ENCODE measurements around the gene DAW1. TPM values are rescaled to one million over a fixed set of nuclear protein-coding genes. Genes with fewer than 3 reads are reported as not detected.
"Not testable (repeated sequence)": the region's sequence is repeated elsewhere in the genome, so short reads cannot be mapped to it uniquely, and the experiment has no call there.

The DAW1 gene
- total and polyA plus RNA-seq, 8 donors, result 0.25 TPM; not detected in 7

DNA sequence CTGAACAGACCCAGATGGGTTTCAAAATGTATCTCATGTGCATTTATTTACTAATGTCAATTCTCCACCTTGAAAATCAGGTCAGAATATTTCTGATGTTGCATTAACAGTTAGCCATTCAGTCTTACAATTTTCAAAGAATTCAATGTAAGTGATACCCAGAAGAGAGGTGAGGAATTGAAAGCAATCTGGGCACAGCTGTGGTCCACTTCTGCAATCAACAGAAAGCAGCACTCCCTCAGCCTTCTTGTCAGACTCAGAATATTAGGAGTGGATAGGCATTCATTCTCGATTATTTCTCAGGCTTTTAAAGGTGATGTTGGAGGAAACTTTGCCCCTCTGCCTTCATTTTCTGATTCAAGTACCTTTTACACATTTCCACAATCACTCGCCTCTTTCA, 42.1 kb upstream of the DAW1 start:
- intact Hi-C loops (cut with DNase I; ENCODE audit: low total_unique reads), result no loop called here
- H3K4me3 ChIP-seq, result no peak overlapping the region
- no peaks in the 10 kb centered on the region for H3K4me1 ChIP-seq
- no peak overlapping the region for H3K27ac ChIP-seq
- no peak for DNase-seq
- H3K9me3 ChIP-seq, result no peaks in the 10 kb centered on the region
- no peaks in the 10 kb centered on the region for H3K27me3 ChIP-seq
- H3K36me3 ChIP-seq, result no peaks in the 10 kb centered on the region
- 67 to 78% (median 77%) methylated on average over 2 of the region's 2 CpGs for WGBS, 5 donors
- TF ChIP-seq POLR2AphosphoS5 (IDR thresholded peaks at IDR 0.05), result no peak
- no peak for TF ChIP-seq EP300 (IDR thresholded peaks at IDR 0.05)
- no peak for TF ChIP-seq POLR2A (IDR thresholded peaks at IDR 0.05)
- TF ChIP-seq CTCF (IDR thresholded peaks at IDR 0.05), result no peak

DNA sequence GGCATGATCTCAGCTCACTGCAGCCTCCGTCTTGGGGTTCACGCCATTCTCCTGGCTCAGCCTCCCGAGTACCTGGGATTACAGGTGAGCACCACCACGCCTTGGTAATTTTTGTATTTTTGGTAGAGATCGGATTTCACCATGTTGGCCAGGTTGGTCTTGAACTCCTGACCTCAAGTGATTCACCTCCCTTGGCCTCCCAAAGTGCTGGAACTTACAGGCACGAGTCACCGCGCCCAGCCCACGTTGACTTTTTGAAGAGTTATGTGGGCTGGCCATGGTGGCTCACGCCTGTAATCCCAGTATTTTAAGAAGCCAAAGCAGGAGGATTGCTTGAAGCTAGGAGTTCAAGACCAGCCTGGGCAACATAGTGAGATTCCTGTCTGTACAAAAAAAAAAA, 37.0 kb upstream of the DAW1 start:
- Histone ChIP-seq H3K36me3 (no peaks in the 10 kb centered on the region), H3K4me1 (no peaks in the 10 kb centered on the region), H3K27ac (no peak overlapping the region), H3K4me3 (no peak overlapping the region), H3K9me3 (no peaks in the 10 kb centered on the region), H3K27me3 (no peaks in the 10 kb centered on the region)
- intact Hi-C loops (cut with DNase I; ENCODE audit: low total_unique reads), result no loop called here
- TF ChIP-seq POLR2A (IDR thresholded peaks at IDR 0.05) (no peak), CTCF (IDR thresholded peaks at IDR 0.05) (no peak), POLR2AphosphoS5 (IDR thresholded peaks at IDR 0.05) (no peak), EP300 (IDR thresholded peaks at IDR 0.05) (no peak)
- no peak for DNase-seq
- WGBS, 5 donors, result 86 to 94% (median 92%) methylated on average over 10 of the region's 10 CpGs

- H3K4me1 ChIP-seq, result no peaks in the 10 kb centered on the region
- no peak overlapping the region for H3K27ac ChIP-seq
- DNase-seq, result no peak
- H3K36me3 ChIP-seq, result no peaks in the 10 kb centered on the region
- no peak overlapping the region for H3K4me3 ChIP-seq
- H3K9me3 ChIP-seq, result no peaks in the 10 kb centered on the region
- H3K27me3 ChIP-seq, result no peaks in the 10 kb centered on the region
- TF ChIP-seq POLR2AphosphoS5 (IDR thresholded peaks at IDR 0.05) (no peak), POLR2A (IDR thresholded peaks at IDR 0.05) (no peak), EP300 (IDR thresholded peaks at IDR 0.05) (no peak), CTCF (IDR thresholded peaks at IDR 0.05) (no peak)
- WGBS, 5 donors, result 86 to 91% (median 90%) methylated on average over 5 of the region's 5 CpGs
- intact Hi-C loops (cut with DNase I; ENCODE audit: low total_unique reads), result no loop called here
Measured at GRCh38 chr2:227834916-227835650, 36.3 kb upstream of the DAW1 start.

DNA sequence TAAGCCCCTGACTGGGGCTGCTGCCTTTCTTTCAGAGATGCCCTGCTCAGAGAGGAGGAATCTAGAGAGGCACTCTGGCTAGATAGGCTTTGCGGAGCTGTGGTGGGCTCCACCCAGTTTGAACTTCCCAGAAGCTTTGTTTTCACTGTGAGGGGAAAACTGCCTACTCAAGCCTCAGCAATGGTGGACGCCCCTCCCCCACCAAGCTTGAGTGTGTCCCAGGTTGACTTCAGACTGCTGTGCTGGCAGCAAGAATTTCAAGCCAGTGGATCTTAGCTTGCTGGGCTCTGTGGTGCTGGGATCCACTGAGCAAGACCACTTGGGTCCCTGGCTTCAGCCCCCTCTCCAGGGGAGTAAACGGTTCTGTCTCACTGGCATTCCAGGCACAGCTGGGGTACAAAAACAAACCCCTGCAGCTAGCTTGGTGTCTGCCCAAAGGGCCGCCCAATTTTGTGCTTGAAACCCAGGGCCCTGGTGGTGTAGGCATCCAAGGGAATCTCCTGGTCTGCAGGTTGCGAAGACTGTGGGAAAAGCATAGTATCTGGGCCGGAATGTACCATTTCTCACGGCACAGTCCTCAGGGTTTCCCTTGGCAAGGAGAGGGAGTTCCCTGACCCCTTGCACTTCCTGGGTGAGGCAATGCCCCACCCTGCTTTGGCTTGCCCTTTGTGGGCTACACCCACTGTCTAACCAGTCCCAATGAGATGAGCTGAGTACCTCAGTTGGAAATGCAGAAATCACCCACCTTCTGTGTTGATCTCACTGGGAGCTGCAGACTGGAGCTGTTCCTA, 31.9 kb upstream of the DAW1 start:
- H3K27ac ChIP-seq; H3K9me3 ChIP-seq; H3K4me1 ChIP-seq; intact Hi-C loops (cut with DNase I; ENCODE audit: low total_unique reads); H3K27me3 ChIP-seq; H3K36me3 ChIP-seq; H3K4me3 ChIP-seq; DNase-seq: not testable (repeated sequence)
- WGBS, 5 donors, result 46 to 63% (median 49%) methylated on average over 2 to 7 of the region's 7 CpGs

DNA sequence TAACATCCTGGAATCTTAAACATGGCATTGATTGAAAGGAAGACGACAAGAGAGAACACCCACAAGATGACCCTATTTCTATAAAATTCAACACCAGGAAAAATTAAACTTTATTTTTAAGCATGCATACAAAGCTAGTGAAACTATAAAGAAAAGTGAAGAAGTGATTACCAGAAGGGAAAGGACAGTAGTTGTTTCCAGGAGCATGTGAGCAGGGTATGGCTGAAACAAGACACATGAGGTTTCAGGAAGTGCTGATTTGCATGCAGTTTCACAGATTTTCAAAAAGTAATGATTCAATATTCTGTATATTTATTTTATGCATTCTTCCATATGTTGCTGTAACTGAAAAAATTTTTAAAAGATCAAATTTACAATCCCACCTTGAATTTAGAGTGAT, 24.6 kb upstream of the DAW1 start:
- Histone ChIP-seq H3K27ac (no peak overlapping the region), H3K4me1 (no peaks in the 10 kb centered on the region), H3K36me3 (no peaks in the 10 kb centered on the region), H3K9me3 (no peaks in the 10 kb centered on the region), H3K4me3 (no peak overlapping the region), H3K27me3 (no peaks in the 10 kb centered on the region)
- DNase-seq, result no peak
- WGBS, 5 donors, result 79 to 93% (median 87%) methylated on average over 1 of the region's 1 CpG
- intact Hi-C loops (cut with DNase I; ENCODE audit: low total_unique reads), result no loop called here
- TF ChIP-seq POLR2AphosphoS5 (IDR thresholded peaks at IDR 0.05), result no peak
- no peak for TF ChIP-seq POLR2A (IDR thresholded peaks at IDR 0.05)
- TF ChIP-seq EP300 (IDR thresholded peaks at IDR 0.05), result no peak
- TF ChIP-seq CTCF (IDR thresholded peaks at IDR 0.05), result no peak

All from stomach (tissue), 9 donors.